ENCODE data around the gene TNFSF18. TPM values are rescaled to one million over a fixed set of nuclear protein-coding genes. Genes with fewer than 3 reads are reported as not detected.

TNFSF18 gene
- total and polyA plus RNA-seq, 2 donors (not counting 1 experiment from before 2014, with no cell fraction given), result not detected

- Histone ChIP-seq H3K4me1 (ENCODE audit: control insufficient read depth in 2 of 2, insufficient read depth in 2 of 2, low read length in 2 of 2) (no peaks in the 10 kb centered on the region), H3K27me3 (replicated peaks in 1 of 4; ENCODE audit: control extremely low read depth in 1 of 4, control insufficient read depth in 3 of 4, insufficient read depth in 4 of 4, low read length in 3 of 4) (no peaks in the 10 kb centered on the region), H3K79me2 (ENCODE audit: control insufficient read depth, insufficient read depth, low read length) (no peaks in the 10 kb centered on the region), H2AFZ (ENCODE audit: insufficient read depth, low read depth, low read length, poor library complexity, severe bottlenecking) (no peak overlapping the region), H3K4me3 (ENCODE audit: control extremely low read depth in 1 of 5, extremely low read depth in 1 of 5, insufficient read depth in 1 of 5, low read depth in 2 of 5, low read length in 4 of 5) (no peak overlapping the region), H3K27ac (ENCODE audit: low read length in 2 of 2) (no peak overlapping the region), H3K9ac (ENCODE audit: low read length) (no peak overlapping the region), H3K4me2 (replicated peaks; ENCODE audit: low read depth, low read length, poor library complexity, severe bottlenecking) (no peak overlapping the region), H3K9me3 (ENCODE audit: control extremely low read depth in 1 of 3, control insufficient read depth in 2 of 3, insufficient read depth in 1 of 3, low read length in 2 of 3) (peaks cover 0 to 6% (median 3%) of the 10 kb centered on the region in 3 donors), H3K36me3 (replicated peaks in 1 of 2; ENCODE audit: control extremely low read depth in 1 of 2, control insufficient read depth in 1 of 2, extremely low read depth in 1 of 2, insufficient read depth in 2 of 2, low read length in 1 of 2) (no peaks in the 10 kb centered on the region), H4K20me1 (ENCODE audit: control insufficient read depth, insufficient read depth, low read length, poor library complexity, severe bottlenecking) (no peaks in the 10 kb centered on the region)
- Mint-ChIP-seq H3K4me3 (no peak overlapping the region), H3K27ac (no peak overlapping the region), H3K27me3 (no peaks in the 10 kb centered on the region), H3K4me1 (peaks cover 2% of the 10 kb centered on the region), H3K9me3 (ENCODE audit: insufficient read depth) (peaks cover 5% of the 10 kb centered on the region)
- ChIA-PET CTCF (no interaction called here), POLR2A (no interaction called here)
- TF ChIP-seq CTCF (IDR thresholded peaks at IDR 0.05) (no peak), EZH2 (IDR thresholded peaks at IDR 0.05; ENCODE audit: borderline replicate concordance, insufficient read depth, low read depth, low read length, poor library complexity, severe bottlenecking) (no peak)
- no peak for ATAC-seq (ENCODE audit: low read depth)
- DNase-seq, result no peak
- intact Hi-C loops (cut with micrococcal nuclease), result no loop called here
These were observed 47.4 kb upstream of the TNFSF18 start for GRCh38 chr1:173098117-173098516.

- Histone ChIP-seq H3K27me3 (replicated peaks in 1 of 4; ENCODE audit: control extremely low read depth in 1 of 4, control insufficient read depth in 3 of 4, insufficient read depth in 4 of 4, low read length in 3 of 4) (no peaks in the 10 kb centered on the region), H3K9ac (ENCODE audit: low read length) (no peak overlapping the region), H3K4me3 (ENCODE audit: control extremely low read depth in 1 of 5, extremely low read depth in 1 of 5, insufficient read depth in 1 of 5, low read depth in 2 of 5, low read length in 4 of 5) (no peak overlapping the region), H3K9me3 (ENCODE audit: control extremely low read depth in 1 of 3, control insufficient read depth in 2 of 3, insufficient read depth in 1 of 3, low read length in 2 of 3) (no peaks in the 10 kb centered on the region), H3K36me3 (replicated peaks in 1 of 2; ENCODE audit: control extremely low read depth in 1 of 2, control insufficient read depth in 1 of 2, extremely low read depth in 1 of 2, insufficient read depth in 2 of 2, low read length in 1 of 2) (no peaks in the 10 kb centered on the region), H3K79me2 (ENCODE audit: control insufficient read depth, insufficient read depth, low read length) (no peaks in the 10 kb centered on the region), H3K27ac (ENCODE audit: low read length in 2 of 2) (no peak overlapping the region), H4K20me1 (ENCODE audit: control insufficient read depth, insufficient read depth, low read length, poor library complexity, severe bottlenecking) (no peaks in the 10 kb centered on the region), H3K4me1 (ENCODE audit: control insufficient read depth in 2 of 2, insufficient read depth in 2 of 2, low read length in 2 of 2) (no peaks in the 10 kb centered on the region), H2AFZ (ENCODE audit: insufficient read depth, low read depth, low read length, poor library complexity, severe bottlenecking) (no peak overlapping the region), H3K4me2 (replicated peaks; ENCODE audit: low read depth, low read length, poor library complexity, severe bottlenecking) (no peak overlapping the region)
- TF ChIP-seq EZH2 (IDR thresholded peaks at IDR 0.05; ENCODE audit: borderline replicate concordance, insufficient read depth, low read depth, low read length, poor library complexity, severe bottlenecking) (no peak), CTCF (IDR thresholded peaks at IDR 0.05) (no peak)
- Mint-ChIP-seq H3K9me3 (ENCODE audit: insufficient read depth) (no peaks in the 10 kb centered on the region), H3K27ac (no peak overlapping the region), H3K4me1 (peaks cover 2% of the 10 kb centered on the region), H3K27me3 (no peaks in the 10 kb centered on the region), H3K4me3 (no peak overlapping the region)
- ChIA-PET CTCF (interaction anchor here (1.2 kb wide), 1 partner anchor 105 kb away, joined by 3 read pairs; no protein-coding TSS in a partner anchor), POLR2A (no interaction called here)
- no CpG with 5 or more reads among the region's 1 CpG for WGBS (ENCODE audit: insufficient coverage)
- intact Hi-C loops (cut with micrococcal nuclease), result no loop called here
- ATAC-seq (ENCODE audit: low read depth) (no peak), DNase-seq (no peak)
These were observed 46.3 kb upstream of the TNFSF18 start for GRCh38 chr1:173097001-173097400.
